Measurements from ENCODE around the gene HMCN2.

DNA sequence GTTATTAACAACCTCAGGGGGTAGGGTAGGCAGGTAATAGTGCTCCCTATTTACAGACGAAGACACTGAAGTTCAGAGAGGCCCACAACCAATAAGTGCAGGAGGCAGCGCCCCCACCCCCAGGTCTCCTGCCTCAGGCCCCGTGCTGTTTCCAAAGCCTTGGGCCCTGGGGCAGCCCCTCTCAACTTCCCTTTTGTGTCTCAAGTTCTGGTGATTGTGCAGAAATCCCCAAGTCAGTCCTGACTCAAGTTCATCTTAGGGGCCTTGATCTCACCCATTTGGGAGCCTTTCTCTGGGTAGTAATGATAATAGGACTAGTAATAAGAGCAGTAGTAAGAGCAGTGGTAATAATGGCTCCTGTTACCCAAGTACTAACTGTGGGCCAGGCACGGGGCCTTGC, 143.7 kb downstream of the HMCN2 start:
- TF ChIP-seq POLR2A (IDR thresholded peaks at IDR 0.05) = no peak
- TF ChIP-seq, protein P1, sequence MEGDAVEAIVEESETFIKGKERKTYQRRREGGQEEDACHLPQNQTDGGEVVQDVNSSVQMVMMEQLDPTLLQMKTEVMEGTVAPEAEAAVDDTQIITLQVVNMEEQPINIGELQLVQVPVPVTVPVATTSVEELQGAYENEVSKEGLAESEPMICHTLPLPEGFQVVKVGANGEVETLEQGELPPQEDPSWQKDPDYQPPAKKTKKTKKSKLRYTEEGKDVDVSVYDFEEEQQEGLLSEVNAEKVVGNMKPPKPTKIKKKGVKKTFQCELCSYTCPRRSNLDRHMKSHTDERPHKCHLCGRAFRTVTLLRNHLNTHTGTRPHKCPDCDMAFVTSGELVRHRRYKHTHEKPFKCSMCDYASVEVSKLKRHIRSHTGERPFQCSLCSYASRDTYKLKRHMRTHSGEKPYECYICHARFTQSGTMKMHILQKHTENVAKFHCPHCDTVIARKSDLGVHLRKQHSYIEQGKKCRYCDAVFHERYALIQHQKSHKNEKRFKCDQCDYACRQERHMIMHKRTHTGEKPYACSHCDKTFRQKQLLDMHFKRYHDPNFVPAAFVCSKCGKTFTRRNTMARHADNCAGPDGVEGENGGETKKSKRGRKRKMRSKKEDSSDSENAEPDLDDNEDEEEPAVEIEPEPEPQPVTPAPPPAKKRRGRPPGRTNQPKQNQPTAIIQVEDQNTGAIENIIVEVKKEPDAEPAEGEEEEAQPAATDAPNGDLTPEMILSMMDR (IDR thresholded peaks at IDR 0.05) = no peak

Measured in right lobe of liver (tissue), 4 donors.